Prostate gland (tissue), 2 donors: ENCODE measurements around the gene A3GALT2. TPM values are rescaled to one million over a fixed set of nuclear protein-coding genes. Genes with fewer than 3 reads are reported as not detected.

Source experiments
- DNase-seq: peaks from one replicate; pipeline ENCODE4 v3.0.0-alpha.2; 2019; ENCODE audit warnings: low spot score
- H3K27ac ChIP-seq, 2 donors: fragments of 200-600 bp; sonication (generic); 2 replicates each; pipeline ENCODE4 v1.5.1; 2017 to 2019
- H3K27me3 ChIP-seq: fragments of 200-600 bp; sonication (generic); replicated peaks from 2 replicates; pipeline ENCODE4 v1.5.1; 2019; ENCODE audit not compliant: insufficient read depth
- H3K36me3 ChIP-seq, 2 donors: fragments of 200-600 bp; sonication (generic); 1 replicate in 1 of 2; 2 replicates in 1 of 2; pipeline versions ENCODE4 v1.5.1 to v1.8.1; 2017 to 2019
- H3K4me1 ChIP-seq: fragments of 200-600 bp; sonication (generic); replicated peaks from 2 replicates; pipeline ENCODE4 v1.5.1; 2019
- H3K4me3 ChIP-seq, 2 donors: fragments of 200-600 bp; sonication (generic); 2 replicates each; pipeline ENCODE4 v1.5.1; 2017 to 2019
- H3K9me3 ChIP-seq: fragments of 200-600 bp; sonication (generic); 2 replicates; pipeline ENCODE4 v1.5.1; 2017
- CTCF ChIP-seq, 4 experiments: fragments of 200-600 bp in 2 of 4; fragments of 450-650 bp in 2 of 4; sonication (generic) in 2 of 4; IDR thresholded peaks; 1 replicate in 3 of 4; 2 replicates in 1 of 4; pipeline ENCODE4 v1.5.1; 2016 to 2019; ENCODE audit warnings: antibody characterized with exemption in 4 of 4, mild to moderate bottlenecking in 2 of 4, moderate library complexity in 2 of 4
- POLR2A ChIP-seq: fragments of 450-650 bp; IDR thresholded peaks from one replicate; pipeline ENCODE4 v1.6.1; 2016; ENCODE audit warnings: antibody characterized with exemption, mild to moderate bottlenecking
- POLR2AphosphoS5 ChIP-seq: sonication (generic); formaldehyde crosslinking; IDR thresholded peaks from one replicate; pipeline ENCODE4 v1.6.1; 2017; ENCODE audit warnings: antibody characterized with exemption
- WGBS: methylation state at CpG from one replicate; pipeline ENCODE4 v1.1.5; 2018; 5-methylcytosine and 5-hydroxymethylcytosine counted together
- intact Hi-C: fragments of 100-400 bp; cut with DNase I; formaldehyde crosslinking; loops from one replicate; pipeline ENCODE4 v1.14.2; 2022
- total RNA-seq, 2 donors: library from RNA; depleted of rRNA; stranded (reverse); fragments of >200 nt; gene quantifications; one replicate each; pipeline ENCODE4 v1.1.0, GENCODE V29; 2016

The A3GALT2 gene
- total RNA-seq, 2 donors from 2014 or later = 0.46 TPM; not detected in 1

DNA sequence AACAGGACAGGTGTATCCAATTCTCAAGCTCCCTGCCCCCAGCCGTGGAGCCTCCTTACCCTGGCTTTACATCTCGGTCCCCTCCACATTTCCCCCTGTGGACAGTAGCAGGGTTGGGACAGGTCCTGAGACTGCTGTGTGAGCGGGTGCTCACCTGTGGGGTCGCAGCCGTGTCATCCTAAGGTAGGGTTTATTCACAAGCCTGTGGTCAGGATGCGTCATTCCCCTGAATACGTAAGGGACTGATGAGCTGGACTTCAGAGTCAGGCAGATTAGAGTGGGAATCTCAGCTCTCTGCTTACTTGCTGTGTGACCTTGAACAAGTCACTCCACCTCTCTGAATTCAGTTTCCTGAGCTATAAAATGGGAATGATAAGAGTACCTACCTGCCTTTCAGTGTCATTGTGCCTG lies 46.9 kb downstream of the A3GALT2 start:
- H3K27ac ChIP-seq = no peak overlapping the region
- H3K4me1 ChIP-seq = no peaks in the 10 kb centered on the region
- no peaks in the 10 kb centered on the region for H3K9me3 ChIP-seq
- DNase-seq = no peak
- H3K36me3 ChIP-seq = no peaks in the 10 kb centered on the region
- intact Hi-C loops = no loop called here
- H3K27me3 ChIP-seq = no peaks in the 10 kb centered on the region
- WGBS = 87% methylated on average over 7 of the region's 7 CpGs
- TF ChIP-seq CTCF (IDR thresholded peaks at IDR 0.05) = no peak
- H3K4me3 ChIP-seq = no peak overlapping the region

DNA sequence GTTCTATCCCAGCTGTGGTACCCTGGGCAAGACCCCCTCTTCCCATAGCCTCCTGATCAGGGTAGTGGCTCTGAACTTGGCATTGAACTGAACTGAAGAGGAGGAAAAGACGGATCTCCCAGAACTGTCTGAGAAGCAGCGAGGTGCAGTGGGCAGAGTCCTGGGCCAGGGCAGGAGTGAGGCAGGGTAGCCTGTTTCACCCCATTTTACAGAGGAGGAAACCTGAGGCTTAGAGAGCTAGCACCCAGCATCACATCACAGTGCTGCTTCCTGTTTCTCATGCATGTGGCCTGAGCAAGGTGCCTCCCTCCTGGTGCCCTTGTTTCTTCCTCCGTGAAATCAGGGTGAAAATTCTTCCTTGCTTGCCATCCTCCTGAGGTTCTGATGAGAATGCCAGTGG lies 47.5 kb downstream of the A3GALT2 start:
- Histone ChIP-seq H3K4me1 (no peaks in the 10 kb centered on the region), H3K27ac (no peak overlapping the region), H3K4me3 (no peak overlapping the region), H3K9me3 (no peaks in the 10 kb centered on the region), H3K36me3 (no peaks in the 10 kb centered on the region), H3K27me3 (no peaks in the 10 kb centered on the region)
- no peak for DNase-seq
- intact Hi-C loops = no loop called here
- TF ChIP-seq POLR2AphosphoS5 (no peak), CTCF (IDR thresholded peaks at IDR 0.05) (no peak), POLR2A (no peak)
- WGBS = 92% methylated on average over 3 of the region's 3 CpGs

GRCh38 chr1:33272930-33273329 lies 48.0 kb downstream of the A3GALT2 start:
- Histone ChIP-seq H3K4me3 (no peak overlapping the region), H3K36me3 (no peaks in the 10 kb centered on the region), H3K4me1 (no peaks in the 10 kb centered on the region), H3K9me3 (no peaks in the 10 kb centered on the region), H3K27ac (no peak overlapping the region), H3K27me3 (no peaks in the 10 kb centered on the region)
- no peak for DNase-seq
- intact Hi-C loops = no loop called here
- 83% methylated on average over 1 of the region's 1 CpG for WGBS
- TF ChIP-seq POLR2A = no peak
- no peak for TF ChIP-seq POLR2AphosphoS5

- H3K4me1 ChIP-seq = no peaks in the 10 kb centered on the region
- DNase-seq = no peak
- no peaks in the 10 kb centered on the region for H3K36me3 ChIP-seq
- H3K4me3 ChIP-seq = no peak overlapping the region
- no peak overlapping the region for H3K27ac ChIP-seq
- H3K27me3 ChIP-seq = no peaks in the 10 kb centered on the region
- TF ChIP-seq CTCF (IDR thresholded peaks at IDR 0.05) (no peak), POLR2AphosphoS5 (no peak), POLR2A (no peak)
- 36% methylated on average over 3 of the region's 3 CpGs for WGBS
- no peaks in the 10 kb centered on the region for H3K9me3 ChIP-seq
- intact Hi-C loops = no loop called here
Measured at GRCh38 chr1:33272509-33272908, 48.4 kb downstream of the A3GALT2 start.

GRCh38 chr1:33271666-33272505 lies 49.0 kb downstream of the A3GALT2 start:
- Histone ChIP-seq H3K4me3 (no peak overlapping the region), H3K4me1 (no peaks in the 10 kb centered on the region), H3K36me3 (no peaks in the 10 kb centered on the region), H3K27ac (no peak overlapping the region), H3K27me3 (no peaks in the 10 kb centered on the region), H3K9me3 (no peaks in the 10 kb centered on the region)
- WGBS = 74% methylated on average over 13 of the region's 13 CpGs
- TF ChIP-seq POLR2A (no peak), CTCF (IDR thresholded peaks at IDR 0.05) (no peak), POLR2AphosphoS5 (no peak)
- intact Hi-C loops = no loop called here
- DNase-seq = no peak
